HG02970 (cell line): ENCODE measurements around the gene OAS3.
A peak's percentile ranks its signal among the peaks of the same experiment; 100 is the strongest.
"Not testable (repeated sequence)": the region's sequence is repeated elsewhere in the genome, so short reads cannot be mapped to it uniquely, and the experiment has no call there.

ENCODE experiments used
- ATAC-seq: cut with Tn5 transposase; IDR thresholded peaks from one replicate; pipeline ENCODE4 v1.9.1; 2021; ENCODE audit warnings: mild to moderate bottlenecking, moderate library complexity, moderate number of reproducible peaks; ENCODE audit not compliant: unreplicated experiment, low FRiP score

The OAS3 gene, protein sequence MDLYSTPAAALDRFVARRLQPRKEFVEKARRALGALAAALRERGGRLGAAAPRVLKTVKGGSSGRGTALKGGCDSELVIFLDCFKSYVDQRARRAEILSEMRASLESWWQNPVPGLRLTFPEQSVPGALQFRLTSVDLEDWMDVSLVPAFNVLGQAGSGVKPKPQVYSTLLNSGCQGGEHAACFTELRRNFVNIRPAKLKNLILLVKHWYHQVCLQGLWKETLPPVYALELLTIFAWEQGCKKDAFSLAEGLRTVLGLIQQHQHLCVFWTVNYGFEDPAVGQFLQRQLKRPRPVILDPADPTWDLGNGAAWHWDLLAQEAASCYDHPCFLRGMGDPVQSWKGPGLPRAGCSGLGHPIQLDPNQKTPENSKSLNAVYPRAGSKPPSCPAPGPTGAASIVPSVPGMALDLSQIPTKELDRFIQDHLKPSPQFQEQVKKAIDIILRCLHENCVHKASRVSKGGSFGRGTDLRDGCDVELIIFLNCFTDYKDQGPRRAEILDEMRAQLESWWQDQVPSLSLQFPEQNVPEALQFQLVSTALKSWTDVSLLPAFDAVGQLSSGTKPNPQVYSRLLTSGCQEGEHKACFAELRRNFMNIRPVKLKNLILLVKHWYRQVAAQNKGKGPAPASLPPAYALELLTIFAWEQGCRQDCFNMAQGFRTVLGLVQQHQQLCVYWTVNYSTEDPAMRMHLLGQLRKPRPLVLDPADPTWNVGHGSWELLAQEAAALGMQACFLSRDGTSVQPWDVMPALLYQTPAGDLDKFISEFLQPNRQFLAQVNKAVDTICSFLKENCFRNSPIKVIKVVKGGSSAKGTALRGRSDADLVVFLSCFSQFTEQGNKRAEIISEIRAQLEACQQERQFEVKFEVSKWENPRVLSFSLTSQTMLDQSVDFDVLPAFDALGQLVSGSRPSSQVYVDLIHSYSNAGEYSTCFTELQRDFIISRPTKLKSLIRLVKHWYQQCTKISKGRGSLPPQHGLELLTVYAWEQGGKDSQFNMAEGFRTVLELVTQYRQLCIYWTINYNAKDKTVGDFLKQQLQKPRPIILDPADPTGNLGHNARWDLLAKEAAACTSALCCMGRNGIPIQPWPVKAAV

DNA sequence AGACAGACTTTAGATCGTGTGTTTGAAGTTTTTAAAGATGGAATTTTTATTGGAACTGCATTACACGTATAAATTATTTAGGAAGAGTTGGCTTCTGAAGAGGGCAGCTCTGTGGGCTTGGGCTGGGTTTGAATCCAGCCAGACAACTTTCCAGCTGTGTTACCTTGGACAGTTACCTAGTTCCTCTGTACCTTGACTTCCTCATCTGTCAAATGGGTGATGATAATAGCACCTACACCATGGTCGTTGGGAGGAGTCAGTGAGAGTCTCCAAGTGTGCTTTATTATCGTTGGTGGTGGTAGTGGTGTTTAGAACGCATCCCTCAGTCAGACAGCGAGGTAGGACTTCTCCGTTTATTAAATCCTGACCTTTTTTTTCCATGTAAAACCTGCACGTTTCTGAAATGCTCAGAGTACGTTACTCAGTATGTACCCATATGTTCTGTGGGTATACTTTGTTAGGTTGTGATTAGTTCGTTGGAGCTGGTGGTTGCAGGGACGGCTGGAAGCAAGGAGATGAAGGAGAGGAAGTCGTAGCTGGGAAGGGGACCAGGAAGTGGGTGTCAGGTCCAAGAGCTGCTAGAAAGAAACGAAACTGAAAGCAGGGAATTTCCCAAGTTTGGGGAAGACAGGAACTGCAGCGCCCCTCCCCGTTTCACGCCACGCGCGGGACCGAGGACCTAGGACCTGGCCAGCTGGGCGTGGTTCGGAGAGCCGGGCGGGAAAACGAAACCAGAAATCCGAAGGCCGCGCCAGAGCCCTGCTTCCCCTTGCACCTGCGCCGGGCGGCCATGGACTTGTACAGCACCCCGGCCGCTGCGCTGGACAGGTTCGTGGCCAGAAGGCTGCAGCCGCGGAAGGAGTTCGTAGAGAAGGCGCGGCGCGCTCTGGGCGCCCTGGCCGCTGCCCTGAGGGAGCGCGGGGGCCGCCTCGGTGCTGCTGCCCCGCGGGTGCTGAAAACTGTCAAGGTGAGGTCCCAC is at the start of gene OAS3:
Gene OAS3, plus strand, starts transcription at position 734 of the 979 bp plus-strand sequence. Its CDS starts 57 bp downstream, at position 791.
- ATAC-seq = peak; percentile 53

DNA sequence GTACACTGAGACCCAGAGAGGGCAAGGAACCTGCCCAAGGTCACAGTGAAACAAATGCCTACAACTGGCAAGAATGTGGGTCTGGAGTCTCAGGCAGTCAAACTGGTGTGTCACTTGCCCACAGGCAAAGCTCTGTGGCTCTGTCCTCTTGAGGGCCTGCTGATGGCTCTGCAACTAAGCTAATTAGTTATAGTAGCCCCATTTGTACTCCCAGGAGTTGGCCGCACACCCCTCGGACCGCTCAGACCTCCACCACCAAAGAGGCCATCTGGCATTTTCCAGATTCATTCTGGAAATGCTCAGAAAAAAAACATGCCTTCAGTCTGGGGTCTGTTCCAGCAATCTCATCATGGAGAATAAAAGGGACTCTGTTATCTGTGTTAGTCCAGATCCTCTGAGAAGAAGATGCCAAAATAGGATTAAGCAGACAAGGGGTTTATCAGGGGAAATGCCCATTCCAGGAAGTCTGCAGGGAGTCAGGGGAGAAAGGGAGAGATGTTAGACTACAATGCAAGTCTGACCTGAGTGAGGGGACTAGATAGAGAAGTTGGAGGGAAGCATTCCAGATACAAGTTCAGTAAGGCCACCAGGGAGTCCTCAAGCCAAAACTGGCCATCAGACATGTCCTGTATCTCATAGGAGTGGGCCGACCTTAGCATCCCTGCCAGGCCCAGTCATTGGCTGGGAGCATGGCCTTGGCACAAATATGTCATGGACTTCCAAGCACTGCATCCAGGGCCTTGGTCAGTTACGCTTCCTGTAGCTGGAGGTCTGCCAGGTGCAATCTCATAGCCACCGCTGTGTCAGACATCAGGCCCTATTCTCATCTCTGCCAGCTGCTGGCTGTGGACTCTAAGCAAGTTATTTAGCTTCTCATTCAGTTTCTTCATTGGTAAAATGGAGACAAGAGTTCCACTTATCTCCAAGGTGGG is 46.9 kb upstream of the OAS3 start:
- ATAC-seq = no peak

- ATAC-seq = no peak
These were observed 45.4 kb upstream of the OAS3 start for GRCh38 chr12:112892856-112893255.

DNA sequence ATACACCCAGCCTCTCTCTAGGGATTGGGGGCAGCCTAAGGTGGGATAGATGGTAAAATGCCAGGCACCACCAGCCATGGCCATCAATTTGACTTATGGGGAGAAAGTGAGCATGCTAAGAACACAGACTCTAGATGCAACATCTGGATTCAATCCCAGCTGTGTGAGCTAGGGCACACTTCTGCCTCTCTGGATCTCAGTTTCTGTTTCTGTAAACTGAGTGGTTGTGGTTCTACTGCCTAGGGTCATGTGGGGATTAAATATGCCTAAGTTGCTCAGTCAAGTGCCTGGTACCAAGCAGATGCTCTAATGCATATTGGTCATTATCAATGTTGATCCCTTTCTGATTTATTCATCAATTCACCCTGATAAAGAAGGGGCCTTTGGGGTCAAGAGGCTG is 44.1 kb upstream of the OAS3 start:
- no peak for ATAC-seq

GRCh38 chr12:112898380-112898779 is 39.9 kb upstream of the OAS3 start:
- no peak for ATAC-seq

- ATAC-seq = no peak
These were observed 37.8 kb upstream of the OAS3 start for GRCh38 chr12:112900298-112901145.

GRCh38 chr12:112901271-112901670 is 37.0 kb upstream of the OAS3 start:
- ATAC-seq = no peak

- no peak for ATAC-seq
These were observed 33.7 kb upstream of the OAS3 start for GRCh38 chr12:112904571-112904970.

GRCh38 chr12:112905451-112906089 is 32.7 kb upstream of the OAS3 start:
- no peak for ATAC-seq

DNA sequence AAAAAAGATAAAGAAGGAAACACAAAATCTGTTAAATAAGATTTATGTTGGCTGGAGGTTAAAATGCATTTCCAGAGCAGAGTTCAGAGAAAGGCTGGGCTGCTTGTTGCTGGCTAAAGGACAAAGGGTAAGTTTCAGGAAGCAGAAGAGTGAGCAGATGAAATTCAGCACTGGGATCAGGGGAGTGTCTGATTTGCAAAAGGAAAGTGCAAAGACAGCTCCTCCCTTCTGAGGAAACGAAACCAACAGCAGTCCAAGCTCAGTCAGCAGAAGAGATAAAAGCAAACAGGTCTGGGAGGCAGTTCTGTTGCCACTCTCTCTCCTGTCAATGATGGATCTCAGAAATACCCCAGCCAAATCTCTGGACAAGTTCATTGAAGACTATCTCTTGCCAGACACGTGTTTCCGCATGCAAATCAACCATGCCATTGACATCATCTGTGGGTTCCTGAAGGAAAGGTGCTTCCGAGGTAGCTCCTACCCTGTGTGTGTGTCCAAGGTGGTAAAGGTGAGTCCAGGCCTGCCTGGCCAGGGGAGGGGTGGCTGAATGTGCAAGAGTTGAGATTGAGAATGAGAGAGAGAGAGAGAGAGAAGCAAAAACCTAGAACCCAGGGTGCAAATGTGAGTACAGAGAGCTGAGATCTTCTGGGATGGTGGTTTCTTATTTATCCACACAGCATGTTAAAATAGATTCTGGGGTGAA is 31.4 kb upstream of the OAS3 start, which contains the start of gene OAS1:
Gene OAS1, plus strand, starts transcription at position 251 of the 703 bp plus-strand sequence. Its CDS starts 78 bp downstream, at position 329.
- ATAC-seq = peak; percentile 53

GRCh38 chr12:112907415-112908157 is 30.7 kb upstream of the OAS3 start:
- ATAC-seq = peak; percentile 35

- ATAC-seq = no peak
These were observed 29.7 kb upstream of the OAS3 start for GRCh38 chr12:112908548-112908947.

DNA sequence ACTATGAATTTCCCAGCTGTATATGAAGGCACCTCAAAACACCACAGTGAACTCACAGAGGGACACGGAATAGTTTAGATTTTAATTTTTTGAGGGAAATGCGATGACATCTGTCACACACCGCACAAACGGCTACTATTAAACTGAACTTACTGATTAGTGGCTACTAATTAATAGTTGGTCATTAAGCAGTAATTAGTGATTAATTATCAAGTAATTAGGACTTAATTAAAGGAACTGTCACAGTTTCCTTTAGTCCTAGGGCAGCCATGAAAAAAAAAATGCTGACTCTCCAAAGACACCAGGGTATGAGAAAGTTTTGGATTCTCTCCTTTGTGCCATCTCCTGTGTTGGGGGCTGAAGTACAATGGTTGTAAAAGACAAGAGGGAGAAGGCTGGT is 28.6 kb upstream of the OAS3 start:
- ATAC-seq = no peak

GRCh38 chr12:112913038-112913688 is 25.1 kb upstream of the OAS3 start:
- ATAC-seq = no peak

GRCh38 chr12:112913888-112914287 is 24.4 kb upstream of the OAS3 start:
- not testable (repeated sequence) for ATAC-seq
